GM19025 (cell line): Measurements from ENCODE around the gene ADGRG1.
"Not testable (repeated sequence)": the region's sequence is repeated elsewhere in the genome, so short reads cannot be mapped to it uniquely, and the experiment has no call there.

Experiments used
- ATAC-seq: cut with Tn5 transposase; IDR thresholded peaks from one replicate; pipeline ENCODE4 v1.9.1; 2021; ENCODE audit warnings: mild to moderate bottlenecking, low read depth, moderate library complexity; ENCODE audit not compliant: unreplicated experiment

ADGRG1 gene

DNA sequence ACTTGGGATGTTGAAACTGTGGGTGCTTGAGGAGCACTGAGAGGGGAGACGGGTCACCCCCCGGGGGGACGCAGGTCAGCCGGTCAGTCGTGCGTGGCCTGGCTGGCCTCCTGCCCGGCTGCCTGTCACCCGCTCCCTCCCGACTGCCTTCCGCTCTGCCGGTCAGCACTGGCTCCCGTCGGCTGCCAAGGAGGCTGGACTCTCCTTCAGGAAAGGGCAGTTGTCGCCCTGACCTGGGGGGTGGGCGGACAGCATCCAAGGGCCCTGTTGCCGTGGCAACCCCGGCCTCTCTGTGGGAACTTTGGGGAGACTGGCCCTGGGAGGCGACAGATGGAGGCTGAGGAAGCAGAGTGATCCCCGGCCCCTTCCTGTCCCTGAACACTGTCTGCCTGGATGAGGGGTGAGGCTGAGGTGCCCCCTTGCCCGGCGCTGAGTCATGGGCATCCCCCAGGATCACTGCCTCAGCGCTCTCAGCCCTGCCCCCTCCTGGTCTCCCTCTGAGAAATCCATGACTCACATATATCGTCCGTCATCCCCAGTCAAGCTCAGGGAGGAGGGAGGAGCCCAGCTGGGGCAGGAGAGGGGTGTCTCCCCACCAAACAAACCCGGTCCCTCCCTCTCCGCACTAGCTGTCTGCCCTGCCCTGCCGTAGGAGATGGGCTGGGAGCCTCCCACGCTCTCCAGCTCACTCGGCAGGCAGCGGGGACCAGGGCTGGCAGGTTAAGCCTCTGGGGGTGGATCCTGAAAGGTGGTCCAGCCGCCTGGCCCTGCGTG is at the start of gene ADGRG1:
TSS of gene ADGRG1 (plus strand) at position 623 of the 774 bp plus-strand sequence. CDS start 21,658 bp downstream, outside the sequence.
- no peak for ATAC-seq

DNA sequence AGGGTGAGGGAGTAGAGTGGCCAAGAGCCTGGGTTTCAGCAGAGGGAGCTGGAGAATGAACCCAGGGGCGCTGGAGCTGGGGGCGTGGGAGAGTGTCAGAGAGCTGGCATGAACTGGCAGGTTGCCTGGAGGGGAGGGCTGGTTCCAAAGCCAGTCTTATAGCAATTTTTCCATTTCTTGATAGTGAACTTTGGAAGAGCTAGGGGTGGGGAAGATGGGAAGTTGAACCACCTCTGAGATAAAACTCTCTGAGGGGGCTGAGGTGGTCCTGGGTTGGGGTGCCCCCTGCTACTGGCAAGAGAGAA is 49.1 kb upstream of the ADGRG1 start:
- ATAC-seq = no peak

DNA sequence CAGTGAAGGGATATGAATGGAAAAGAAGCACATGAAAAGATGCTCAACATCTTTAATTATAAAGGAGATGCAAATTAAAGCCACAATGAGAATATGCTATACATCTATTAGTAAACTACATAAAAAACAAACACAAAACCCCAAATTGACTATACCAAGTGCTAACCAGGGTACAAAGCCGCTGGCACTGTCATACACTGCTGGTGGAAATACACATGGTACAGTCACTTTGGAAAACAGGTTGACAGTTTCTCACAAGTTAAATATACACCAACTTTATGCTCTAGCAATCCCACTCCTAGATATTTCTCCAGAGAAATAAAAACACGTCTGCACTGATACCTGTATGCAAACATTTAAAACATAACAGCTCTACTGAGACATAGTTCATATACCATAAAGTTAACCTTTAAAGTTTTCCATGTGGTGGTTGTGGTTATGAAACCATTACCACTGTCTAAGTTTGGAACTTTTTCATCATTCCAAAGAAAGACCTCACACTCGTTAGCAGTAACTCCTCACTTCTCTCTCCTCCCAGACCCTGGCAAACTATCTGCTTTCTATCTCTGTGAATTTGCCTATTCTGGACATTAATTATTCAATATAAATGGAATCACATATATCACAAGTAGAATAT is 43.3 kb upstream of the ADGRG1 start:
- no peak for ATAC-seq

DNA sequence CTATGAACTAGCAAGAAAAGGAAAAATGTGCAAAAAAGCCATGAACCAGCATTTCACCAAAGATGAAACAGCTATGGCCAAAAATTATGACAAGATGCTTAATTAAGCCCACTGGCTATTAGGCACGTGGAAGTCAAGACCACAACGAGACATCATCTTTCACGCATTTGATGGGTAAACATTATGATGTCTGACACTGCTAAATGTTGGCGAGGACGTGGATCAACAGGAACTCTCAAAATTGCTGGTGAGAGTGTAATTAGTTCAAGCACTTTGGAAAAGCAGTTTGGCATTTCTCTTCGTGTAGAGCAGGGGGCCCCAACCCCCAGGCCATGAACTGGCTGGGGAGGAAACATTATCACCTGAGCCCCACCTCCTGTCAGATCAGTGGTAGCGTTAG is 39.6 kb upstream of the ADGRG1 start:
- ATAC-seq = no peak

DNA sequence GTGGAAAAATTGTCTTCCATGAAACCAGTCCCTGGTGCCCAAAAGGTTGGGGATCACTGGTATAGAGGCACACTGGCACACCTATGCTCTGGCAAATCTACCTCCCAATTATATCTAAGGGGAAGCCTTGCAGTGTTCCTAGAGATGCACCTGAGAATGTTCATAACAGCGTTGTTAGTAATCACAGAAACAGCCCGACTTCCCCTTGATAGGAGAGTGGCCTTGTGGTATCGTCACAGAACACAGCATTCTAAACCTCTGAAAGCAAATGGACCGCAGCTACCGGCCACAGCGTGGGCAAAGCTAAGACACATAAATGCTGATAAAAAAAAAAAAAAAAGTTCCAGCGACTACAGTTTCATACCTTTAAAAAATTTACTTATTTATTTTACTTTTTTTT is 39.1 kb upstream of the ADGRG1 start:
- no peak for ATAC-seq

DNA sequence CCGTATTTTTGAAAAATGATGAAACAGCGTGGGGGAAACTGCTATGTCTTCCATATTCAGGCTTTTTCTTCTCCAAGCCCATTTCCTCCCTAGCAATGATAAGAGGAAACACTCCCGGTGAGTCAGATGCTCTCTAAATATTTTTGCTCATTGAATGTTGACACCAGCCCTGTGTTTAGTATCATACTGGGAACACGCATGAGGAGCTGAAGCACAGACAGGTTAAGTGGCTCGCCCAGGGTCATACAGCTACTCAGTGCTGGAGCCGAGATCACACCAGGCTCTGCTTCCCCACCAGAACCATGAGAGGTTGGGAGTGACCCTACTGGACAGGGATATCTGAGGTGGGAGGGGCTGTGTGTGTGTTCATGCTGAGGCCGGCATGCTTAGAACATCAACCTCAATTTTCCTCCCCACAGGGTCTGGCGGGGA is 37.8 kb upstream of the ADGRG1 start:
- ATAC-seq = no peak

DNA sequence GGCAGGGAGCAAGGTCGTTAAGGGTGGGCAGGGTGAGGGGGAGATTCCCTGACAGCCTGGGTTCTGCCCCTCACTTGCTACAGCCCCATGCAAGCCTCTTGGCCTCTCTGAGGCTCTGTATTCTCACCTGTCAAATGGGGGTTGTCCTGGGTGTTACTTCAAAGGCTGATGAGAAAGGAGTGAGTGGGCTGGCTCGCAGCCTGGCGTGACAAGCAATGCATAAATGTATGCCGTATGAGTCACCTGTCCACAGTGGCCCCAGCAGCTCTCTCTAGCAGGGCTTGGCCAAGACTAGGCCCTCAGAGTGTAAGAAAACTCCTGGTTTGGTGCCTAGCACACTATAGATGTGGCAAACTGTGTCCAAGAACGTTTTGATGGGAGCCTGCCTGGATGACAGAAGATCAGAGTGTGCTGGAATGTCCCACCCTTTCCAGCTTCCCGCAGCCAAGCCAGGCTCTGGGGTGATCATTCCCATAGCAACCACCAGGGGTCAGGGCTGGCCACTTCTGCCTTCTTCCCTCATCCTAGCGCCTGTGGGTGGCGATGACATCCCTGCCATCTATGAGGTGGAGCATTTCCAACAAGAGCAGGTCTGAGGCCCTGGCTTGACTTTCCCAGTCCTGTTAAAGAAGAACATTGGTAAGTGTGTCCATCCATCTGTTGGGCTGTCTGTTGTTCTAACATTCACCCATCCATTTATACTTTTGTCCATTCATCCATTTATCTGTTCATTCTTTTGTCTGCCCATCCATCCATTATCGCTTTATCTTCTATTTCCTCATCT is 37.2 kb upstream of the ADGRG1 start:
- ATAC-seq = peak; percentile 60

DNA sequence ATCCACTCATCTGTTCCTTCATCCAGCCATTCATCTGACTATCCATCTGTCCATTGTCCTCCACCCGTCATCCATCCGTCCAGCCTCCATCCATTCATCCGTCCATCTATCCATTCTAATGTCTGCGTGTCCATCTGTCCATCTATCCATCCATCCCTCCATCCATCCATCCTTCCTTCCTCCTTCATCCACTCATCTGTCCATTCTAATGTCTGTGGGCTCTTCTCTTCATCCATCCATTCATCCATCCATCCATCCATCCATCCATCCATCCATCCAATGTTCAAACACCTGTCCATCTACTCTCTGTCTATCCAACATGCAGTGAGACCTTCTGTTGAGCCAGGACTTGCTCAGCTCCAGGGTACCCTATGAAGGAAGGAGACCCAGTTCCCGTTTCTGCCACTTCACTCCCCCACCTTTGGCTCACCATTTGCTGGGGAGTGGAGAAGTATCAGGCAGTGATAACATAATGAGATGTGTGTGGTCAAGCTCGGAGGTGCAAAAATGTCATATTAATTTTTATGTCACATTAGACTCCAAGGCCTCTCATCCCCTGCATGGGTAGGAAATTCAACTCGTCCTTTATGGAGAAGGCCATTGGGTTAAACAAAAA is 36.5 kb upstream of the ADGRG1 start:
- no peak for ATAC-seq

DNA sequence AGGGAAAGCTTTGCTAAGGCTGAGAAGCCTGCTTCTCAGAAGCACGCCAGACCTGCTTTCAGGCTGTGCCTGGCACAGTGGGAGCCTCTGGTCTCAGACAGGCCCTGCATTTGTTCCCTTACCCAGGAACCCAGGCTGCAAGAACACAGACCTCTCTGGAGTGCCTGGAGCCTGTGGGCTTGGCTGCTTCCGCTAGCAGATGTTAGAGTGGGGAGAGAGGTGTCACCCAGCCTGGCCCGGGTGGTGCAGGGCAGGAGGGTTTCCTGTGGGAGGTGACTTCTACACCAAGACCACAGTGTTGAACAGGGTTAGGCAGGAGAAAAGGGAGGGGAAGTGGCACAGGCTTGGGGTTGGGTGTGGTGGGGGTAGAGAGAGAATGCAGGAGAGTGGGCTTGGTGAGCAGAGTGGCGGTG is 35.8 kb upstream of the ADGRG1 start:
- peak; percentile 51 for ATAC-seq

DNA sequence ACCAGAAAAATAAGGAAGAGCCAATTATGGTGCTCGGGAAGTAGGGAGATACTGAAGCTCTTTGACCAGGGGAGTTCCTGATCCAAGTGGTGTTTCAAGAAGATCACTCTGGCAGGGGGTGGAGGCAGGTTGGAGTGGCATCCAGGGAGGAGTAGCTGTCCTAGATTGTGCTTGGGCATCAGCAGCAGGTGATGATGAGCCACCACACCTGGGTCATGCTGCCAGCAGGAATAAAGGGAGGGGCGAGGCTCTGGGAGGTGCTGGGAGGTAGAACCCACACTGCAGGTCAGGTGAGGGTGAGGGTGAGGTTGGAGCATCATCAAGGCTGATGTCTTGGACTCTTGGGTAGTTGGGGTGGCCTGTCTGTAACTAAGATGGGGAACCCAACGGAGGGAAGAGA is 35.4 kb upstream of the ADGRG1 start:
- no peak for ATAC-seq

DNA sequence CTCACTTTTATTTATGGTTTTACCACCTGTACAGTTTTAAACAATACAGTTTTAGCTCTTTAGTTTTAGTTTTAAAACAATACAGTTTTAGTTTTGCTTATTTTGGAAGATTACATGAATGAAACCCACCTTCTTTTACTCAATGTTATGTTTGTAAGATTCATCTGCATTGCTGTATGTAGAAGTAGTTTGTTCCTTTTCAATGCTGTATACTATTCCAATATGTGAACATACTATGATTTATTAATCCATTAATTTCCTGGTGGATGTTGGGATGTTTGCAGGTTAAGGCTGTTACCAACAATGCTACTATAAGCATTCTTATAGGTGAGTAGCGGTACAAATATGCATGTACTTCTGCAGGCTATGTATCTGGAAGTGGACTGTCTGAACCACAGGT is 34.4 kb upstream of the ADGRG1 start:
- ATAC-seq = no peak

DNA sequence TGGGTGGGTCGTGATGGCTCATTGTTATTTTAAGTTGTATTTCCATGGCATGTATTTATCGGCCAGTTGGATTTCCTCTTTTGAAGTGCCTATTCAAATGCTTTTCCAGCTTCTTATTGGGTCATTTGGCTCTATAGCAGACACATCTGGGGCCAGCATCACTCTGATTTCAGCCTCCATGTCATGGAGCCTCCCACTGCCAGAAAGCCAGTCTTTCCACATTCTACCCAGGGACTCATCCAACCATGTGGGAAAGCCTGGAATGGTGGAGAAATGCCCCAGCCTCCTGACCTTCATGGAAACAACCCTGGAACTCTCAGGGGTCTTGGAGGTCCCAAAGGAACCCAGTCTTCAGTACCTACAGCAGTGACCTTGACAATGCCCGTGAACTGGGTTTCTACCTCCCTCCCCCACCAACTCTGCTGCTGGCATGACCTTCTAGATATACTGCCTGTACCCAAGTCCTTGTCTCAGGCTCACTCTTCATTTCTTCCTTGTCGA is 33.8 kb upstream of the ADGRG1 start:
- no peak for ATAC-seq

DNA sequence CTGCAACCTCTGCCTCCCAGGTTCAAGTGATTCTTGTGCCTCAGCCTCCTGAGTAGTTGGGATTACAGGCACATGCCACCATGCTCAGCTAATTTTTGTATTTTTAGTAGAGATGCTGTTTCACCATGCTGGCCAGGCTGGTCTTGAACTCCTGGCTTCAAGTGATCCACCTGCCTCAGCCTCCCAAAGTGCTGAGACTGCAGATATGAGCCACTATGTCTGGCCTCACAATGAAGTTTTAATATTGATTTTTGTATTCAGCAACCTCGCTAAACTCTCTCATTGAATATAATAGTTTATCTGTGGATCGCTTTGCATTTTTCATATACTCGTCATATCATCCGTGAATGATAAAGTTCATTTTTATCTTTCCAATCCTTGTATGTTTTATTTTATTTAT is 32.2 kb upstream of the ADGRG1 start:
- not testable (repeated sequence) for ATAC-seq

DNA sequence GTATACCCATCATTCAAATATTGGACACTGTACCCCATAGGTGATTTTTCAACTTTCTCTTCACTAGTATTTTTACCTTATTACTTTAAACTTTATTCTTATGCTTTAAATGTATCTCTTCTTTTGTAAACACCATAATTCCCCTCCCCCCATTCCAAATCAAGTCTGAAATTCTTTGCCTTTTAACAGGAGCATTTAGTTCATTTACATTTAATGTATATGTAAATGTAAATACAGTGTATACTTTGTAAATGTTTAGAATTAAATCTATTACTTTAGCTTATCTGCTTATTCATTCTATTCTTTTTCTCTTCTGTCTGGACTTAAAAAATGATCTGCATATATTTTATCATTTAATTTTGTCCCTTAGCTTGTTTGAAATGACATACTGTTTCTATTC is 30.0 kb upstream of the ADGRG1 start:
- ATAC-seq = no peak

DNA sequence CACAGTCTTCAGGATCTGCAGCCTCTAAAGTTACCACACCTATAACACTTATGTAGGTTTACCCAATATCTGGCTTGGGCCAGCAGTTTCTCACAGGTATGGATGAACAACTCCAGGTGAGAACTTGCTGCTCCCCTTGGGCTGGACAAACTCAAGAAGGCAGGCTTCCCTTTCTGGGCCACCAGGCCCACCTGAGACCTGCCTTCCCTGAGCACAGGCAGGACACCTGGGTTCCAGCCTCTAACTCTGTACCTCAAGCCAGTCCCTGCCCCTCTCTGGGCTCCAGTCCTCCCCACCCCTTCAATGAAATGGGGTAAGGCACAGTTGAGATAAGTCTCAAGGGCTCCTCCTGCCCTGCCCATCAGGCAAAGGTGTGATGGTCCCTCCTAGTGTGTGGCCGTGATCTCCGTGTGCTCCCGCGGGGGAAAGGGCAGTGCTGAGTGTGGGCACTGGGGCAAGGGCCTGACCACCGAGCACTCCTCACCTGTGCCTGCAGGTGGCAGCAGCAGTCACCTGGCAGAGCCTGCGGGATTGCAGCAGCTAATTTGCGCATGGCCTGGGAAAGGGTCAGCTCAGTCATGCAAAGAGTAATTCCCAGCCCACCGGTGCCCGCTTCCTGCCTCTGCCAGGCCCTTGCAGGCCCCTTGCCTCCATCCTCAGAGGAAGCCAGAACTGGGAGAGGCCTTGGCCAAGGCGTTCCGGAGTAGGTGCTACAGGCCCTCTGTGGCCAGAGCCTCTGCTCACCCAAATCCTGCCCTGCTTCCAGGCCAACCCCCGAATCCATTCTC is 28.2 kb upstream of the ADGRG1 start:
- ATAC-seq = no peak

DNA sequence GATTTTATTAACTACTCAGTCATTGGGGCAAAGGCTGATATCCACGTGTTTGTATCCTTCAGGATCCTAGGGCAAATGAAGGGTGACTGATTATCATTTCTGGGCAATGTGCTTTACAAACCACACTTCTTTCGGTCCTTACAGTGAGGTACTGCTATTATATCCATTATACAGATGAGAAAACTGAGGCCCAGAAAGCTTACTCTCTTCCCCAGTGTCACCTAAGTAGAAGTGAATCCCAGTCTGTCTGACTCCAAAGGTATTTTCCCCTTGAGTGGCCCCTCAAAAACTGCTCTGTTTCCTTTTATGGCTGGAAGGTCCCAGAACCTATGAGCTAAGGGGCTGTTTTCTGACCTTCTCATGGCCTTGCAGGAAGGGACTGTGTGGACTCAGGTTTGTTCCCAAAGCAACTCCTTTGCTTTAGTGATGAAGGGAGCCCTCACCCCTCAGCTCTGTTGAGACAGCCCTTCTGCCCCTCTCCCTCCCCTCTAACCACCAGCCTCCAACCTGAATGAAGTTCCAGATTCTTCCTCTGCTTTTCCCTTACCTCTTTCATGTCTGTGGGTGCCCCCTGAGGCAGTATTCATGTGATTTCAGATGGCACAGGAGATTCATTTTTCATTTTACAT is 27.4 kb upstream of the ADGRG1 start:
- ATAC-seq = no peak

DNA sequence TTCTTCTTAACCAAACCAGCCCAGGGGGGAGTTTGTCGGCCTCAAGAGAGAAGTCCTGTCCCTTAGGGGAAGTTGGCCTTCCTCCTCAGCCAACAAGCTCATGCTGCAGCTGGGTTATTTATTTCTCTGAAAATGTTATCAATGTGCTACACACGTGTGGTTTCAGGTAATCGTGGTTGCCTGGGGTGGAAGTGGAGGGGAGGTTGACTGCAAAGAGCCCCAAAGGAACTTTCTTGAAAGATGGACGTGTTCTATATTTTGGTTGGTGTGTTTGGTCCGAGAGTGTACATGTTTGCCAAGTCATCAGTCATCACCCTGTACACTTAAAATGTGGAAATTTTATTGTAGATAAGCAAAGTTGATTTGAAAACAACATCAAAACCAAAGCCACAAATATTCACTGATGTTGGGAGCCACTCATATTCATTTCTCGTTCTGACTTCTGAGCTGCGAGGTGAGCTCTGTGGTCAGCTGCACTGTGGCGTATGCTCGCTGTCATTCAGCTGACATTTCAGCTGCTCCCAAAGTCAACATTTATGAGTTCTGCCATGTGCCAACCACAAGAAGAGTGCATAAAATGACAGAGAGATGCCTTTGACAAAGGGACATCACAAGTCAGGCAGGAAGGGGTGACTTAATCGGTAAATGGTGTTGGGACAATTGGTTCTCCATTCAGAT is 26.5 kb upstream of the ADGRG1 start:
- ATAC-seq = peak; percentile 82

DNA sequence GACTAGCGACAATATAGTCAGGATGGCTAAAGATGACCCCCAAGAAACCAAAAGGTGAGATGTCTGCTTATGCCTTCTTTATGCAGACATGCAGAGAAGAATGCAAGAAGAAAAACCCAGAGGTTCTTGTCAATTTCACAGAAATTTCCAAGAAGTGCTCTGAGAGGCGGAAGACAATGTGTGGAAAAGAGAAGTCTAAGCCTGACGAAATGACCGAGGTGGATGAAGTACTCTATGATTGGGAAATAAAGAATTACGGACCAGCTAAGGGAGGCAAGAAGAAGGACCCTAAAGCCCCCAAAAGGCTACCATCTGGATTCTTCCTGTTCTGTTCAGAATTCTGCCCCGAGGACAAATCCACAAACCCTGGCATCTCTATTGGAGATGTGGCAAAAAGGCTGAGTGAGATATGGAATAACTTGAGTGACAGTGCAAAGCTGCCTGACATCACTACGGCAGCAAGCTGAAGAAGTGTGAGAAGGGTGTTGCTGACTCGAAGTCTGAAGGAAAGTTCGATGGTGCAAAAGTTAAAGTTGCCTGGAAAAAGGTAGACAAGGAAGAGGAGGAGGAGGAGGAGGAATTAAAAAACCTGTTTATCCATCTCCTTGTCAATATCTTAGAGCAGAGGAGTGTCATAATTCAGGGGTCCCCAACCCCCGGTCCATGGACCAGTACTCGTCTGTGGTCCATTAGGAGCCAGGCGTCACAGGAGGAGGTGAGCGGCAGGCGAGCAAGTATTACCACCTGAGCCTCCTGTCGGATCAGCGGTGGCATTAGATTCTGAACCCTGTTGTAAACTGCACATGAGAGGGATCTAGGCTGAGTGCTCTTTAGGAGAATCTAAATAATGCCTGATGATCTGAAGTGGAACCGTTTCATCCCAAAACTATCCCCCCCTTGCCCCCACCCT is 25.1 kb upstream of the ADGRG1 start:
- no peak for ATAC-seq
